ENCODE measurements around the gene DHRS2. TPM values are rescaled to one million over a fixed set of nuclear protein-coding genes. Genes with fewer than 3 reads are reported as not detected.

The DHRS2 gene
- total and polyA plus RNA-seq, 2 donors (not counting 1 experiment from before 2014, with no cell fraction given): not detected

DNA sequence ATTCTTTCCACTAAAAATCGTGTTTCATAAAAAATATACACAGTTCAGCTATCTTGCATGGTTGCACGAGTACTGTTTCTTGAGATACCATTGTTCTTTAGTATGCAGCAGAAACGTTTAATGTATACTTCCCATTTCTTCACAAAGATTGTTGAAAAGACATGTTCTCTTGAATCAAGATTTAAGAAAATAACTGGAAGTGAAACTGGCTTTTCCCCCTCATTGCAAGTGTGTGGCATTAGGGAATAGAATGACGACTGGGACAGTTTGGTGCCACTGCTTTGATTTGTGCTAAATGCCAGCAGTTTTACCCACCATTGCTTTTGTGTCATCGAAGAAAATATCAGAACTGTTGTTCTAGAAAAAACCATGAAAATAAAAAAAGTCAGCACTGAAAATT is 20.3 kb upstream of the DHRS2 start:
- CTCF ChIA-PET: no interaction called here
- H3K9me3 Mint-ChIP-seq (ENCODE audit: insufficient read depth): no peaks in the 10 kb centered on the region
- POLR2A ChIA-PET: no interaction called here

GRCh38 chr14:23617539-23617938 is 18.6 kb upstream of the DHRS2 start:
- no peaks in the 10 kb centered on the region for H3K4me1 Mint-ChIP-seq
- Histone ChIP-seq H3K4me1 (ENCODE audit: control insufficient read depth in 2 of 2, insufficient read depth in 2 of 2, low read length in 2 of 2) (no peaks in the 10 kb centered on the region), H3K27ac (ENCODE audit: low read length in 2 of 2) (no peak overlapping the region), H3K4me3 (ENCODE audit: control extremely low read depth in 1 of 5, extremely low read depth in 1 of 5, insufficient read depth in 1 of 5, low read depth in 2 of 5, low read length in 4 of 5) (no peak overlapping the region), H3K9ac (ENCODE audit: low read length) (no peak overlapping the region), H2AFZ (ENCODE audit: insufficient read depth, low read depth, low read length, poor library complexity, severe bottlenecking) (no peak overlapping the region), H3K27me3 (replicated peaks in 1 of 4; ENCODE audit: control extremely low read depth in 1 of 4, control insufficient read depth in 3 of 4, insufficient read depth in 4 of 4, low read length in 3 of 4) (no peaks in the 10 kb centered on the region), H4K20me1 (ENCODE audit: control insufficient read depth, insufficient read depth, low read length, poor library complexity, severe bottlenecking) (no peaks in the 10 kb centered on the region), H3K4me2 (replicated peaks; ENCODE audit: low read depth, low read length, poor library complexity, severe bottlenecking) (no peak overlapping the region), H3K79me2 (ENCODE audit: control insufficient read depth, insufficient read depth, low read length) (no peaks in the 10 kb centered on the region), H3K36me3 (replicated peaks in 1 of 2; ENCODE audit: control extremely low read depth in 1 of 2, control insufficient read depth in 1 of 2, extremely low read depth in 1 of 2, insufficient read depth in 2 of 2, low read length in 1 of 2) (no peaks in the 10 kb centered on the region), H3K9me3 (ENCODE audit: control extremely low read depth in 1 of 3, control insufficient read depth in 2 of 3, insufficient read depth in 1 of 3, low read length in 2 of 3) (no peaks in the 10 kb centered on the region)
- no peak overlapping the region for H3K4me3 Mint-ChIP-seq
- POLR2A ChIA-PET: no interaction called here
- WGBS (ENCODE audit: insufficient coverage): no CpG with 5 or more reads among the region's 1 CpG
- TF ChIP-seq, protein P1, sequence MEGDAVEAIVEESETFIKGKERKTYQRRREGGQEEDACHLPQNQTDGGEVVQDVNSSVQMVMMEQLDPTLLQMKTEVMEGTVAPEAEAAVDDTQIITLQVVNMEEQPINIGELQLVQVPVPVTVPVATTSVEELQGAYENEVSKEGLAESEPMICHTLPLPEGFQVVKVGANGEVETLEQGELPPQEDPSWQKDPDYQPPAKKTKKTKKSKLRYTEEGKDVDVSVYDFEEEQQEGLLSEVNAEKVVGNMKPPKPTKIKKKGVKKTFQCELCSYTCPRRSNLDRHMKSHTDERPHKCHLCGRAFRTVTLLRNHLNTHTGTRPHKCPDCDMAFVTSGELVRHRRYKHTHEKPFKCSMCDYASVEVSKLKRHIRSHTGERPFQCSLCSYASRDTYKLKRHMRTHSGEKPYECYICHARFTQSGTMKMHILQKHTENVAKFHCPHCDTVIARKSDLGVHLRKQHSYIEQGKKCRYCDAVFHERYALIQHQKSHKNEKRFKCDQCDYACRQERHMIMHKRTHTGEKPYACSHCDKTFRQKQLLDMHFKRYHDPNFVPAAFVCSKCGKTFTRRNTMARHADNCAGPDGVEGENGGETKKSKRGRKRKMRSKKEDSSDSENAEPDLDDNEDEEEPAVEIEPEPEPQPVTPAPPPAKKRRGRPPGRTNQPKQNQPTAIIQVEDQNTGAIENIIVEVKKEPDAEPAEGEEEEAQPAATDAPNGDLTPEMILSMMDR (IDR thresholded peaks at IDR 0.05): no peak
- no peak for TF ChIP-seq EZH2 (IDR thresholded peaks at IDR 0.05; ENCODE audit: borderline replicate concordance, insufficient read depth, low read depth, low read length, poor library complexity, severe bottlenecking)
- H3K27me3 Mint-ChIP-seq: peaks cover 28% of the 10 kb centered on the region
- ATAC-seq (ENCODE audit: low read depth): no peak
- CTCF ChIA-PET: interaction anchor here (1.7 kb wide), 1 partner anchor 14 kb away, joined by 7 read pairs; no protein-coding TSS in a partner anchor
- no peak for DNase-seq
- intact Hi-C loops (cut with micrococcal nuclease): no loop called here
- no peaks in the 10 kb centered on the region for H3K9me3 Mint-ChIP-seq (ENCODE audit: insufficient read depth)
- no peak overlapping the region for H3K27ac Mint-ChIP-seq

More for the DNA sequence above, 20.3 kb upstream of the DHRS2 start:
- H3K4me3 ChIP-seq (ENCODE audit: control extremely low read depth in 1 of 5, extremely low read depth in 1 of 5, insufficient read depth in 1 of 5, low read depth in 2 of 5, low read length in 4 of 5): no peak overlapping the region
- H4K20me1 ChIP-seq (ENCODE audit: control insufficient read depth, insufficient read depth, low read length, poor library complexity, severe bottlenecking): no peaks in the 10 kb centered on the region
- no peak overlapping the region for H3K9ac ChIP-seq (ENCODE audit: low read length)
- H3K4me1 ChIP-seq (ENCODE audit: control insufficient read depth in 2 of 2, insufficient read depth in 2 of 2, low read length in 2 of 2): no peaks in the 10 kb centered on the region
- no peak overlapping the region for H2AFZ ChIP-seq (ENCODE audit: insufficient read depth, low read depth, low read length, poor library complexity, severe bottlenecking)
- H3K27ac Mint-ChIP-seq: no peak overlapping the region
- no peak overlapping the region for H3K4me3 Mint-ChIP-seq
- no peaks in the 10 kb centered on the region for H3K9me3 ChIP-seq (ENCODE audit: control extremely low read depth in 1 of 3, control insufficient read depth in 2 of 3, insufficient read depth in 1 of 3, low read length in 2 of 3)
- intact Hi-C loops (cut with micrococcal nuclease): no loop called here
- peaks cover 31% of the 10 kb centered on the region for H3K27me3 Mint-ChIP-seq
- no peak overlapping the region for H3K4me2 ChIP-seq (replicated peaks; ENCODE audit: low read depth, low read length, poor library complexity, severe bottlenecking)
- no peaks in the 10 kb centered on the region for H3K36me3 ChIP-seq (replicated peaks in 1 of 2; ENCODE audit: control extremely low read depth in 1 of 2, control insufficient read depth in 1 of 2, extremely low read depth in 1 of 2, insufficient read depth in 2 of 2, low read length in 1 of 2)
- H3K27me3 ChIP-seq (replicated peaks in 1 of 4; ENCODE audit: control extremely low read depth in 1 of 4, control insufficient read depth in 3 of 4, insufficient read depth in 4 of 4, low read length in 3 of 4): no peaks in the 10 kb centered on the region
- no peak for DNase-seq
- no peaks in the 10 kb centered on the region for H3K79me2 ChIP-seq (ENCODE audit: control insufficient read depth, insufficient read depth, low read length)
- WGBS (ENCODE audit: insufficient coverage): no CpG with 5 or more reads among the region's 5 CpGs
- no peak for ATAC-seq (ENCODE audit: low read depth)
- TF ChIP-seq EZH2 (IDR thresholded peaks at IDR 0.05; ENCODE audit: borderline replicate concordance, insufficient read depth, low read depth, low read length, poor library complexity, severe bottlenecking): no peak
- TF ChIP-seq, protein P1 (IDR thresholded peaks at IDR 0.05): no peak
- no peaks in the 10 kb centered on the region for H3K4me1 Mint-ChIP-seq
- no peak overlapping the region for H3K27ac ChIP-seq (ENCODE audit: low read length in 2 of 2)
